Mammary epithelial cell (primary cell): ENCODE results near the gene HTT.

Experiments used
- CTCF ChIP-seq, 2 donors: IDR thresholded peaks in 1 of 2; conservative IDR thresholded peaks in 1 of 2; 2 replicates each; pipeline ENCODE4 v1.5.1; 2011 to 2012; ENCODE audit warnings: inconsistent platforms in 2 of 2, low read length in 2 of 2, mild to moderate bottlenecking in 2 of 2, control low read depth in 1 of 2, low read depth in 1 of 2; ENCODE audit not compliant: insufficient read depth in 1 of 2; ENCODE audit errors: extremely low read depth in 1 of 2
- EZH2 ChIP-seq: IDR thresholded peaks from 2 replicates; pipeline ENCODE4 v1.6.1; 2012; ENCODE audit warnings: low read length, inconsistent platforms, borderline replicate concordance

- TF ChIP-seq EZH2 (no peak), CTCF (conservative IDR thresholded peaks at IDR 0.05 in 1 of 2, IDR thresholded peaks at IDR 0.05 in 1 of 2; ENCODE audit: extremely low read depth in 1 of 2, insufficient read depth in 1 of 2, low read depth in 1 of 2, low read length in 2 of 2) (no peak)
Measured at GRCh38 chr4:3096202-3096601, 21.7 kb downstream of the HTT start.
